WTC11 (cell line): ENCODE measurements around the gene RAB2B.

Experiments used
- CREB1 ChIP-seq: sonication (generic); formaldehyde crosslinking; IDR thresholded peaks from 2 replicates; pipeline ENCODE4 v1.8.0; 2023; ENCODE audit warnings: mild to moderate bottlenecking, missing genetic modification reagents
- ELF4 ChIP-seq: sonication (generic); formaldehyde crosslinking; IDR thresholded peaks from 2 replicates; pipeline ENCODE4 v1.8.1; 2022; ENCODE audit warnings: low read depth, mild to moderate bottlenecking, moderate library complexity, missing genetic modification reagents
- ETV6 ChIP-seq: sonication (generic); formaldehyde crosslinking; IDR thresholded peaks from 2 replicates; pipeline ENCODE4 v1.8.1; 2022; ENCODE audit warnings: mild to moderate bottlenecking, missing genetic modification reagents
- GABPB1 ChIP-seq: sonication (generic); formaldehyde crosslinking; IDR thresholded peaks from 2 replicates; pipeline ENCODE4 v1.8.1; 2023; ENCODE audit warnings: mild to moderate bottlenecking, missing genetic modification reagents
- PRRX2 ChIP-seq: fragments of 250-450 bp; sonication (Bioruptor Pico); IDR thresholded peaks from 2 replicates; pipeline ENCODE4 v1.8.0; 2021; ENCODE audit warnings: mild to moderate bottlenecking
- RELA ChIP-seq: sonication (generic); formaldehyde crosslinking; IDR thresholded peaks from 2 replicates; pipeline ENCODE4 v1.8.1; 2022; ENCODE audit warnings: missing genetic modification reagents, mild to moderate bottlenecking, borderline replicate concordance
- TEAD1 ChIP-seq: sonication (generic); formaldehyde crosslinking; IDR thresholded peaks from 2 replicates; pipeline ENCODE4 v1.8.0; 2022; ENCODE audit warnings: mild to moderate bottlenecking, missing genetic modification reagents
- ZNF423 ChIP-seq: fragments of 250-450 bp; sonication (Bioruptor Pico); IDR thresholded peaks from 2 replicates; pipeline ENCODE4 v2.1.2; 2022; ENCODE audit warnings: mild to moderate bottlenecking, moderate library complexity
- TF ChIP-seq, protein P1 (sequence below): sonication (generic); formaldehyde crosslinking; IDR thresholded peaks from 2 replicates; pipeline ENCODE4 v1.8.1; 2023; ENCODE audit warnings: mild to moderate bottlenecking, moderate library complexity, missing genetic modification reagents
- TF ChIP-seq, protein P2 (sequence below): fragments of 200-600 bp; IDR thresholded peaks from 2 replicates; pipeline ENCODE4 v1.8.0; 2022; ENCODE audit warnings: antibody characterized with exemption
- TF ChIP-seq, protein P3 (sequence below): sonication (generic); formaldehyde crosslinking; IDR thresholded peaks from 2 replicates; pipeline ENCODE4 v1.8.0; 2022; ENCODE audit warnings: mild to moderate bottlenecking, missing genetic modification reagents
- TF ChIP-seq, protein P4 (sequence below): sonication (generic); formaldehyde crosslinking; IDR thresholded peaks from 2 replicates; pipeline ENCODE4 v1.8.1; 2023; ENCODE audit warnings: mild to moderate bottlenecking, missing genetic modification reagents, moderate library complexity
- TF ChIP-seq, protein P5 (sequence below): sonication (generic); formaldehyde crosslinking; IDR thresholded peaks from 2 replicates; pipeline ENCODE4 v1.8.0; 2022; ENCODE audit warnings: mild to moderate bottlenecking, missing genetic modification reagents

DNA sequence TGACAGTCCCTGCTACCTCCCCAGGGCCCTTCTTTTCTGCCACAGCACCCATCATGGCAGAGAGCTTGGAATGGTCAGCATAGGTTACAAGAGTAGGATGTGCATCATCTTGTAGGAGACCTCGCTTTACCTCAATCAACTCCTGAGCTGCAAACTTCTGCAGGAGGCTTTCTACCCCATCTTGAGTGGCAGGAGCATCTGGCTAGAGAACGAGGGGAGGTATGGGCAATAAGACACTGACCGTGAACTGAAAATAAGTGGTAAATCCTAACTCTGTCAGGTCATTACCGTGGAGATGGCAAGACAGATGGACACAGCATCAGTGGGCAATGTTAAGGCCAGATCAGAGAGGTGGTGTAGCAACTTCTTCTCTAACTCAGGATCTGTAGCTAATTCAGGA lies 26.6 kb upstream of the RAB2B start:
- TF ChIP-seq CREB1 (CRISPR knock-in tag) (no peak), RELA (CRISPR knock-in tag) (no peak), ELF4 (CRISPR knock-in tag) (no peak), GABPB1 (CRISPR knock-in tag) (no peak), TEAD1 (no peak), ETV6 (CRISPR knock-in tag) (no peak), PRRX2 (no peak), ZNF423 (CRISPR knock-in tag) (no peak)
- TF ChIP-seq, protein P1, sequence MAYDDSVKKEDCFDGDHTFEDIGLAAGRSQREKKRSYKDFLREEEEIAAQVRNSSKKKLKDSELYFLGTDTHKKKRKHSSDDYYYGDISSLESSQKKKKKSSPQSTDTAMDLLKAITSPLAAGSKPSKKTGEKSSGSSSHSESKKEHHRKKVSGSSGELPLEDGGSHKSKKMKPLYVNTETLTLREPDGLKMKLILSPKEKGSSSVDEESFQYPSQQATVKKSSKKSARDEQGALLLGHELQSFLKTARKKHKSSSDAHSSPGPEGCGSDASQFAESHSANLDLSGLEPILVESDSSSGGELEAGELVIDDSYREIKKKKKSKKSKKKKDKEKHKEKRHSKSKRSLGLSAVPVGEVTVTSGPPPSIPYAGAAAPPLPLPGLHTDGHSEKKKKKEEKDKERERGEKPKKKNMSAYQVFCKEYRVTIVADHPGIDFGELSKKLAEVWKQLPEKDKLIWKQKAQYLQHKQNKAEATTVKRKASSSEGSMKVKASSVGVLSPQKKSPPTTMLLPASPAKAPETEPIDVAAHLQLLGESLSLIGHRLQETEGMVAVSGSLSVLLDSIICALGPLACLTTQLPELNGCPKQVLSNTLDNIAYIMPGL (CRISPR knock-in tag): no peak
- TF ChIP-seq, protein P2, sequence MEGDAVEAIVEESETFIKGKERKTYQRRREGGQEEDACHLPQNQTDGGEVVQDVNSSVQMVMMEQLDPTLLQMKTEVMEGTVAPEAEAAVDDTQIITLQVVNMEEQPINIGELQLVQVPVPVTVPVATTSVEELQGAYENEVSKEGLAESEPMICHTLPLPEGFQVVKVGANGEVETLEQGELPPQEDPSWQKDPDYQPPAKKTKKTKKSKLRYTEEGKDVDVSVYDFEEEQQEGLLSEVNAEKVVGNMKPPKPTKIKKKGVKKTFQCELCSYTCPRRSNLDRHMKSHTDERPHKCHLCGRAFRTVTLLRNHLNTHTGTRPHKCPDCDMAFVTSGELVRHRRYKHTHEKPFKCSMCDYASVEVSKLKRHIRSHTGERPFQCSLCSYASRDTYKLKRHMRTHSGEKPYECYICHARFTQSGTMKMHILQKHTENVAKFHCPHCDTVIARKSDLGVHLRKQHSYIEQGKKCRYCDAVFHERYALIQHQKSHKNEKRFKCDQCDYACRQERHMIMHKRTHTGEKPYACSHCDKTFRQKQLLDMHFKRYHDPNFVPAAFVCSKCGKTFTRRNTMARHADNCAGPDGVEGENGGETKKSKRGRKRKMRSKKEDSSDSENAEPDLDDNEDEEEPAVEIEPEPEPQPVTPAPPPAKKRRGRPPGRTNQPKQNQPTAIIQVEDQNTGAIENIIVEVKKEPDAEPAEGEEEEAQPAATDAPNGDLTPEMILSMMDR: no peak
- TF ChIP-seq, protein P3, sequence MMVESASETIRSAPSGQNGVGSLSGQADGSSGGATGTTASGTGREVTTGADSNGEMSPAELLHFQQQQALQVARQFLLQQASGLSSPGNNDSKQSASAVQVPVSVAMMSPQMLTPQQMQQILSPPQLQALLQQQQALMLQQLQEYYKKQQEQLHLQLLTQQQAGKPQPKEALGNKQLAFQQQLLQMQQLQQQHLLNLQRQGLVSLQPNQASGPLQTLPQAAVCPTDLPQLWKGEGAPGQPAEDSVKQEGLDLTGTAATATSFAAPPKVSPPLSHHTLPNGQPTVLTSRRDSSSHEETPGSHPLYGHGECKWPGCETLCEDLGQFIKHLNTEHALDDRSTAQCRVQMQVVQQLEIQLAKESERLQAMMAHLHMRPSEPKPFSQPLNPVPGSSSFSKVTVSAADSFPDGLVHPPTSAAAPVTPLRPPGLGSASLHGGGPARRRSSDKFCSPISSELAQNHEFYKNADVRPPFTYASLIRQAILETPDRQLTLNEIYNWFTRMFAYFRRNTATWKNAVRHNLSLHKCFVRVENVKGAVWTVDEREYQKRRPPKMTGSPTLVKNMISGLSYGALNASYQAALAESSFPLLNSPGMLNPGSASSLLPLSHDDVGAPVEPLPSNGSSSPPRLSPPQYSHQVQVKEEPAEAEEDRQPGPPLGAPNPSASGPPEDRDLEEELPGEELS (CRISPR knock-in tag): no peak
- TF ChIP-seq, protein P4, sequence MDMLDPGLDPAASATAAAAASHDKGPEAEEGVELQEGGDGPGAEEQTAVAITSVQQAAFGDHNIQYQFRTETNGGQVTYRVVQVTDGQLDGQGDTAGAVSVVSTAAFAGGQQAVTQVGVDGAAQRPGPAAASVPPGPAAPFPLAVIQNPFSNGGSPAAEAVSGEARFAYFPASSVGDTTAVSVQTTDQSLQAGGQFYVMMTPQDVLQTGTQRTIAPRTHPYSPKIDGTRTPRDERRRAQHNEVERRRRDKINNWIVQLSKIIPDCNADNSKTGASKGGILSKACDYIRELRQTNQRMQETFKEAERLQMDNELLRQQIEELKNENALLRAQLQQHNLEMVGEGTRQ (CRISPR knock-in tag): no peak
- TF ChIP-seq, protein P5, sequence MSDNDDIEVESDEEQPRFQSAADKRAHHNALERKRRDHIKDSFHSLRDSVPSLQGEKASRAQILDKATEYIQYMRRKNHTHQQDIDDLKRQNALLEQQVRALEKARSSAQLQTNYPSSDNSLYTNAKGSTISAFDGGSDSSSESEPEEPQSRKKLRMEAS: no peak
